Measurements from ENCODE around the gene MORF4L1.

DNA sequence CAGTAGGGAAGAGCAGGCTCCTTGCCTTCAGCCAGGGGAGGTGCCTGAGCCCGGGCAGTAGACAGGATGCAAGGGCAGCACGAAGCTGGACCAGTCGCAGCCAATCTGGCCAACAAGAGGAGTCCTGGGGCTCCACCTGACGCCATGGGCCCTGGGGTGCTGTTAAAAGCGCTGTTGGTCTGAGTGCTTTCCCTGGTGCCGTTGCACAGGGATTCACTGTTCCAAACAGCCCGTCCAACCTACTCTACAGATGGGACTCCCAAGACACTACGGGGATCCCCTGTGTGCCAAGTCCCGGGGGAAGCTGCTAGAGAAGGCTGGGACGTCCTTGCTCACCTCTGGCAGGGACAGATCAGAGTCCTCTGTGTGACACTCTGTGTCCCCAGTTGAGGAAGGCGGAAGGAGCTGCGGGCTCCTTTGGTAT lies 71.5 kb downstream of the MORF4L1 start:
- TF ChIP-seq, protein P1, sequence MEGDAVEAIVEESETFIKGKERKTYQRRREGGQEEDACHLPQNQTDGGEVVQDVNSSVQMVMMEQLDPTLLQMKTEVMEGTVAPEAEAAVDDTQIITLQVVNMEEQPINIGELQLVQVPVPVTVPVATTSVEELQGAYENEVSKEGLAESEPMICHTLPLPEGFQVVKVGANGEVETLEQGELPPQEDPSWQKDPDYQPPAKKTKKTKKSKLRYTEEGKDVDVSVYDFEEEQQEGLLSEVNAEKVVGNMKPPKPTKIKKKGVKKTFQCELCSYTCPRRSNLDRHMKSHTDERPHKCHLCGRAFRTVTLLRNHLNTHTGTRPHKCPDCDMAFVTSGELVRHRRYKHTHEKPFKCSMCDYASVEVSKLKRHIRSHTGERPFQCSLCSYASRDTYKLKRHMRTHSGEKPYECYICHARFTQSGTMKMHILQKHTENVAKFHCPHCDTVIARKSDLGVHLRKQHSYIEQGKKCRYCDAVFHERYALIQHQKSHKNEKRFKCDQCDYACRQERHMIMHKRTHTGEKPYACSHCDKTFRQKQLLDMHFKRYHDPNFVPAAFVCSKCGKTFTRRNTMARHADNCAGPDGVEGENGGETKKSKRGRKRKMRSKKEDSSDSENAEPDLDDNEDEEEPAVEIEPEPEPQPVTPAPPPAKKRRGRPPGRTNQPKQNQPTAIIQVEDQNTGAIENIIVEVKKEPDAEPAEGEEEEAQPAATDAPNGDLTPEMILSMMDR (IDR thresholded peaks at IDR 0.05) = no peak
- TF ChIP-seq POLR2A (IDR thresholded peaks at IDR 0.05) = no peak
